Dedifferentiated amniotic fluid mesenchymal stem cell (primary cell): Measurements from ENCODE around the gene CDKN2C.
A peak's percentile ranks its signal among the peaks of the same experiment; 100 is the strongest.
"Not testable (repeated sequence)": the region's sequence is repeated elsewhere in the genome, so short reads cannot be mapped to it uniquely, and the experiment has no call there.

Experiments
- DNase-seq: peaks from one replicate; pipeline ENCODE4 v3.0.0-alpha.2; 2016; ENCODE audit errors: extremely low spot score

Gene CDKN2C

GRCh38 chr1:50969611-50970508 is at the start of gene CDKN2C:
TSS of gene CDKN2C (plus strand) at chr1:50970245. CDS start at chr1:50970369, 124 bp downstream.
- DNase-seq, result peak; percentile 84

- no peak for DNase-seq
Observed at GRCh38 chr1:50920409-50920808, 49.6 kb upstream of the CDKN2C start.

GRCh38 chr1:50921029-50921428 is 49.0 kb upstream of the CDKN2C start:
- DNase-seq, result no peak

GRCh38 chr1:50923564-50923963 is 46.5 kb upstream of the CDKN2C start:
- DNase-seq, result no peak

GRCh38 chr1:50929376-50929958 is 40.6 kb upstream of the CDKN2C start:
- DNase-seq, result peak; percentile 49

GRCh38 chr1:50930193-50930592 is 39.9 kb upstream of the CDKN2C start:
- DNase-seq, result no peak

- no peak for DNase-seq
Observed at GRCh38 chr1:50930965-50931737, 38.9 kb upstream of the CDKN2C start.

- DNase-seq, result not testable (repeated sequence)
Observed at GRCh38 chr1:50932043-50932442, 38.0 kb upstream of the CDKN2C start.

- not testable (repeated sequence) for DNase-seq
Observed at GRCh38 chr1:50933770-50934169, 36.3 kb upstream of the CDKN2C start.

- no peak for DNase-seq
Observed at GRCh38 chr1:50934838-50935237, 35.2 kb upstream of the CDKN2C start.

GRCh38 chr1:50935276-50935675 is 34.8 kb upstream of the CDKN2C start:
- not testable (repeated sequence) for DNase-seq

GRCh38 chr1:50936321-50936720 is 33.7 kb upstream of the CDKN2C start:
- DNase-seq, result peak; percentile 25

- no peak for DNase-seq
Observed at GRCh38 chr1:50940291-50940690, 29.8 kb upstream of the CDKN2C start.

GRCh38 chr1:50942334-50942733 is 27.7 kb upstream of the CDKN2C start:
- no peak for DNase-seq

GRCh38 chr1:50949286-50949982 is 20.6 kb upstream of the CDKN2C start:
- no peak for DNase-seq

GRCh38 chr1:50950396-50950795 is 19.6 kb upstream of the CDKN2C start:
- no peak for DNase-seq

GRCh38 chr1:50952566-50952965 is 17.5 kb upstream of the CDKN2C start:
- DNase-seq, result not testable (repeated sequence)

- no peak for DNase-seq
Observed at GRCh38 chr1:50955116-50955515, 14.9 kb upstream of the CDKN2C start.

- DNase-seq, result no peak
Observed at GRCh38 chr1:50959303-50959912, 10.6 kb upstream of the CDKN2C start.

GRCh38 chr1:50959913-50960844 is 9.9 kb upstream of the CDKN2C start, which contains the start of gene FAF1:
TSS of gene FAF1 (minus strand) at chr1:50960267. CDS start at chr1:50959811, 456 bp downstream.
- peak; percentile 93 for DNase-seq
